IMR-90 (cell line): Measurements from ENCODE around the gene SDC3. TPM values are rescaled to one million over a fixed set of nuclear protein-coding genes. Genes with fewer than 3 reads are reported as not detected.

Experiments used
- ATAC-seq: fragments of 200-7000 bp; cut with Tn5 transposase; 2 replicates; pipeline ENCODE4 v1.9.1; 2020; ENCODE audit warnings: low read depth, mild to moderate bottlenecking, moderate library complexity
- BruUV-seq: library from RNA; stranded (reverse); fragments of 400-500 nt; replicated peaks from 2 replicates; lab custom pipeline; 2021; lab: Mats Ljungman, UMichigan
- CTCF ChIA-PET: fragments of 300-600 bp; formaldehyde crosslinking; extraction: SDS; loops from one replicate; lab custom pipeline; 2021; ENCODE audit warnings: antibody characterized with exemption; lab: Yijun Ruan, JAX
- POLR2A ChIA-PET: fragments of 300-600 bp; sonication (Branson Sonifier 250); formaldehyde crosslinking; loops from one replicate; lab custom pipeline; 2022; ENCODE audit warnings: antibody characterized with exemption; ENCODE audit not compliant: unreplicated experiment; lab: Charles Lee
- DNase-seq: peaks from one replicate; pipeline ENCODE4 v3.0.0; 2013
- H2AFZ ChIP-seq: replicated peaks from 2 replicates; pipeline ENCODE3; 2013; ENCODE audit warnings: low read length, mild to moderate bottlenecking; ENCODE audit not compliant: poor library complexity
- H2AK5ac ChIP-seq: 2 replicates; pipeline ENCODE4 v1.6.1; 2013; ENCODE audit warnings: low read depth, low read length, inconsistent platforms
- H2AK9ac ChIP-seq: replicated peaks from 2 replicates; pipeline ENCODE3; 2013; ENCODE audit warnings: mild to moderate bottlenecking, low read depth, low read length, moderate library complexity; ENCODE audit not compliant: poor library complexity
- H2BK120ac ChIP-seq: 2 replicates; pipeline ENCODE4 v1.6.1; 2013; ENCODE audit warnings: low read depth, low read length, inconsistent platforms
- H2BK15ac ChIP-seq: 3 replicates; pipeline ENCODE4 v1.6.1; 2013; ENCODE audit warnings: low read depth, low read length, inconsistent platforms
- H2BK20ac ChIP-seq: 2 replicates; pipeline ENCODE4 v1.6.1; 2013; ENCODE audit warnings: low read depth, mild to moderate bottlenecking, inconsistent platforms, low read length, moderate library complexity
- H2BK5ac ChIP-seq: 2 replicates; pipeline ENCODE4 v1.6.1; 2013; ENCODE audit warnings: mild to moderate bottlenecking, low read depth, low read length, inconsistent platforms; ENCODE audit not compliant: poor library complexity, severe bottlenecking
- H3K14ac ChIP-seq: replicated peaks from 2 replicates; pipeline ENCODE4 v1.6.1; 2013; ENCODE audit warnings: low read depth, low read length, inconsistent platforms
- H3K18ac ChIP-seq: 2 replicates; pipeline ENCODE4 v1.6.1; 2013; ENCODE audit warnings: low read depth, low read length, control low read depth
- H3K23ac ChIP-seq: 2 replicates; pipeline ENCODE4 v1.6.1; 2013; ENCODE audit warnings: low read depth, low read length, inconsistent platforms
- H3K27ac ChIP-seq: 2 replicates; pipeline ENCODE4 v1.5.1; 2013; ENCODE audit warnings: mild to moderate bottlenecking, control low read depth, low read length; ENCODE audit not compliant: insufficient read depth
- H3K27me3 ChIP-seq: 2 replicates; pipeline ENCODE4 v1.6.1; 2013; ENCODE audit warnings: low read length; ENCODE audit not compliant: control insufficient read depth, insufficient read depth
- H3K36me3 ChIP-seq: 2 replicates; pipeline ENCODE4 v1.6.1; 2013; ENCODE audit warnings: low read length, mixed read lengths; ENCODE audit not compliant: control insufficient read depth, insufficient read depth
- H3K4ac ChIP-seq: 2 replicates; pipeline ENCODE4 v1.6.1; 2013; ENCODE audit warnings: low read depth, low read length, inconsistent platforms
- H3K4me1 ChIP-seq: 2 replicates; pipeline ENCODE4 v1.6.1; 2013; ENCODE audit warnings: low read length, mixed read lengths; ENCODE audit not compliant: control insufficient read depth, insufficient read depth
- H3K4me2 ChIP-seq: 2 replicates; pipeline ENCODE4 v1.6.1; 2013; ENCODE audit warnings: low read depth, mild to moderate bottlenecking, control low read depth, low read length, moderate library complexity
- H3K4me3 ChIP-seq: 2 replicates; pipeline ENCODE4 v1.5.1; 2013; ENCODE audit warnings: low read depth, mild to moderate bottlenecking, control low read depth, low read length, moderate library complexity; ENCODE audit not compliant: insufficient read depth
- H3K56ac ChIP-seq: 2 replicates; pipeline ENCODE4 v1.6.1; 2013; ENCODE audit warnings: low read length, inconsistent platforms; ENCODE audit not compliant: insufficient read depth; ENCODE audit errors: extremely low read depth
- H3K79me1 ChIP-seq, 2 experiments: 2 replicates each; pipeline ENCODE4 v1.6.1; 2013; ENCODE audit warnings: low read length in 2 of 2, inconsistent platforms in 1 of 2, low read depth in 1 of 2
- H3K9ac ChIP-seq: 2 replicates; pipeline ENCODE4 v1.6.1; 2013; ENCODE audit warnings: low read depth, low read length, control low read depth
- H3K9me1 ChIP-seq: 2 replicates; pipeline ENCODE4 v1.6.1; 2013; ENCODE audit warnings: low read length, inconsistent platforms; ENCODE audit not compliant: insufficient read depth
- H3K9me3 ChIP-seq: 2 replicates; pipeline ENCODE4 v1.6.1; 2013; ENCODE audit warnings: low read length; ENCODE audit not compliant: control insufficient read depth, insufficient read depth
- H4K20me1 ChIP-seq: 2 replicates; pipeline ENCODE4 v1.6.1; 2013; ENCODE audit warnings: low read length, inconsistent platforms; ENCODE audit not compliant: insufficient read depth
- H4K5ac ChIP-seq: 2 replicates; pipeline ENCODE4 v1.6.1; 2013; ENCODE audit warnings: mild to moderate bottlenecking, low read depth, low read length, control low read depth
- H4K8ac ChIP-seq, 2 experiments: 2 replicates each; pipeline ENCODE4 v1.6.1; 2013; ENCODE audit warnings: low read depth in 2 of 2, low read length in 2 of 2, control low read depth in 1 of 2, inconsistent platforms in 1 of 2
- H4K91ac ChIP-seq: 2 replicates; pipeline ENCODE4 v1.6.1; 2013; ENCODE audit warnings: low read depth, low read length, inconsistent platforms; ENCODE audit not compliant: insufficient read depth
- BHLHE40 ChIP-seq: fragments of 150-350 bp; IDR thresholded peaks from 2 replicates; pipeline ENCODE4 v1.6.1; 2016; ENCODE audit warnings: mild to moderate bottlenecking, low read depth, low read length
- CEBPB ChIP-seq: IDR thresholded peaks from 2 replicates; pipeline ENCODE4 v1.6.1; 2012; ENCODE audit warnings: low read depth, low read length, improper control_type of control experiment
- CHD1 ChIP-seq: IDR thresholded peaks from 2 replicates; pipeline ENCODE4 v1.6.1; 2012; ENCODE audit warnings: low read depth, low read length, improper control_type of control experiment
- FOS ChIP-seq: fragments of 150-350 bp; IDR thresholded peaks from 2 replicates; pipeline ENCODE4 v1.6.1; 2016; ENCODE audit warnings: low read depth, low read length
- MAFK ChIP-seq: IDR thresholded peaks from 2 replicates; pipeline ENCODE4 v1.6.1; 2012; ENCODE audit warnings: low read depth, low read length, improper control_type of control experiment
- MAZ ChIP-seq: IDR thresholded peaks from 2 replicates; pipeline ENCODE4 v1.6.1; 2012; ENCODE audit warnings: low read depth, mild to moderate bottlenecking, low read length, improper control_type of control experiment, moderate library complexity, borderline replicate concordance
- MXI1 ChIP-seq: IDR thresholded peaks from 2 replicates; pipeline ENCODE4 v1.6.1; 2012; ENCODE audit warnings: low read depth, mild to moderate bottlenecking, low read length, moderate library complexity, borderline replicate concordance
- POLR2A ChIP-seq: IDR thresholded peaks from 2 replicates; pipeline ENCODE4 v1.6.1; 2012; ENCODE audit warnings: mild to moderate bottlenecking, low read depth, low read length
- RAD21 ChIP-seq: IDR thresholded peaks from 2 replicates; pipeline ENCODE4 v1.6.1; 2012; ENCODE audit warnings: low read length, improper control_type of control experiment
- RCOR1 ChIP-seq: IDR thresholded peaks from 2 replicates; pipeline ENCODE4 v1.6.1; 2012; ENCODE audit warnings: mild to moderate bottlenecking, low read length, improper control_type of control experiment; ENCODE audit not compliant: insufficient replicate concordance
- RFX5 ChIP-seq: IDR thresholded peaks from 2 replicates; pipeline ENCODE4 v1.8.0; 2012; ENCODE audit warnings: low read depth, mild to moderate bottlenecking, low read length, moderate library complexity
- SMC3 ChIP-seq: fragments of 150-350 bp; IDR thresholded peaks from 2 replicates; pipeline ENCODE4 v1.6.1; 2016; ENCODE audit warnings: low read depth, mild to moderate bottlenecking, antibody characterized with exemption, low read length, moderate library complexity
- USF2 ChIP-seq: fragments of 150-350 bp; IDR thresholded peaks from 2 replicates; pipeline ENCODE4 v1.6.1; 2017; ENCODE audit warnings: mild to moderate bottlenecking, antibody characterized with exemption, low read length, low read depth
- WGBS, 2 experiments: methylation state at CpG; one replicate each; pipeline versions ENCODE4 v1.1.5 to v1.1.7; 2013; ENCODE audit warnings: missing lambda C conversion rate in 2 of 2; ENCODE audit not compliant: insufficient read length in 1 of 2; ENCODE audit errors: extremely low coverage in 2 of 2; 5-methylcytosine and 5-hydroxymethylcytosine counted together
- dilution Hi-C: fragments of 300-500 bp; cut with HindIII; formaldehyde crosslinking; loops from one replicate; pipeline ENCODE4 v1.14.3; 2018; ENCODE audit warnings: low sequenced_read_pairs; ENCODE audit not compliant: unreplicated experiment
- in situ Hi-C: fragments of 300-500 bp; cut with MboI; formaldehyde crosslinking; loops from 3 replicates; pipeline ENCODE4 v1.14.3; 2019; ENCODE audit warnings: low sequenced_read_pairs, inconsistent platforms, mixed read lengths
- intact Hi-C: fragments of 100-400 bp; cut with micrococcal nuclease; formaldehyde crosslinking; loops from 2 replicates; pipeline ENCODE4 v1.10.0; 2022
- polyA plus RNA-seq, 3 experiments: library from polyadenylated mRNA; depleted of rRNA; stranded (reverse); fragments of >200 nt; gene quantifications; 2 replicates each; pipeline ENCODE4 v1.2.3, GENCODE V29; 2012; ENCODE audit warnings: low replicate concordance in 1 of 3
- total RNA-seq: library from RNA; depleted of rRNA; stranded (reverse); fragments of >200 nt; gene quantifications from 2 replicates; pipeline ENCODE4 v1.2.3, GENCODE V29; 2012
- TF ChIP-seq, protein P1 (sequence below): conservative IDR thresholded peaks from 2 replicates; pipeline ENCODE4 v1.5.1; 2012; ENCODE audit warnings: mild to moderate bottlenecking, low read depth, low read length, improper control_type of control experiment
- TF ChIP-seq, protein P2 (sequence below): fragments of 150-350 bp; IDR thresholded peaks from 2 replicates; pipeline ENCODE4 v1.6.1; 2016; ENCODE audit warnings: low read depth, mild to moderate bottlenecking, low read length, moderate library complexity, borderline replicate concordance

Gene SDC3
- total and polyA plus RNA-seq, 2 of the 4 experiments (the other 2 are of a cell fraction): 13.1 to 71.5 TPM

DNA sequence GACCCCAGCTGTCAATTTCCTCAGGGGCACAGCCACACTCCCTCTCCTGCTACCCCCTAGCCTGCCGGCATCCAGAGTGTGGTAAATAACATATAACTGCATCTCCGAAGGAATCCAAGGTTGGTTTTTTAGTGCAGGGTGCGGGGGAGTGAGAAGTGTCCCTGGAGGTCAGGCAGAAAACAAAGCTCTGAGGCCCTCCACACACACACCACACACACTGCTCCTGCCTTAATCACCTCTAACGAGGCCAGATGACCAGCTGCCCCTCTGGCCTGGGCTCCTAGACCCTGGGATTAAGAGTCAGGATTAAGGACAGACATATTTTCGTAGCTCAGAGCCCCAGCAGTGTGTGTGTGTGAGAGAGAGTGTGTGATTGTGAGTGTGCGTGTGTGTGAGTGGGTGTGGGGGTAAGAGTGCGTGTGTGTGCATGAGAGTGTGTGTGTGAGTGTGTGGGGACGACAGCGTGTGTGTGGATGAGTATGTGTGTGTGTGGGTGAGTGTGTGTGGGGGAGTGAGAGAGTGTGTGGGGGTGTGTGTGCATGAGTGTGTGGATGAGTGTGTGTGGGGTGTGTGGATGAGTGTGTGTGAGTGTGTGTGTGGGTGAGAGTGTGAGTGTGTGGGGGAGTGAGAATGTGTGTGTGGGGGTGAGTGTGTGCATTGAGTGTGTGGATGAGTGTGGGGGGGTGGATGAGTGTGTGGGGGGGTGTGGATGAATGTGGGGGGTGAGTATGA is 14.6 kb downstream of the SDC3 start:
- Histone ChIP-seq H2AK5ac (peak overlapping the region; percentile 84), H3K56ac (no peak overlapping the region), H3K9me3 (no peaks in the 10 kb centered on the region), H2AK9ac (no peak overlapping the region), H4K20me1 (peaks cover 88% of the 10 kb centered on the region), H2BK20ac (no peak overlapping the region), H3K4me2 (no peak overlapping the region; the same call in 1 of the 2 replicates), H4K8ac (0 out of 4 replicates have a peak overlapping the region, but pooled peaks of 1 of the 2 experiments have one; percentile 59), H3K14ac (0 out of 2 replicates have a peak overlapping the region, but pooled peaks have one; percentile 37), H2BK120ac (no peak overlapping the region), H3K4ac (peak overlapping the region; percentile 10; the same call in 1 of the 2 replicates), H3K36me3 (no peaks in the 10 kb centered on the region), H2AFZ (no peak overlapping the region), H4K5ac (peak overlapping the region; percentile 49; the same call in 1 of the 2 replicates), H2BK15ac (no peak overlapping the region; the same call in 2 of the 3 replicates), H3K27ac (no peak overlapping the region), H3K9me1 (peaks cover 43% of the 10 kb centered on the region), H4K91ac (0 out of 2 replicates have a peak overlapping the region, but pooled peaks have one; percentile 12), H3K27me3 (no peaks in the 10 kb centered on the region), H2BK5ac (peak overlapping the region; percentile 70), H3K18ac (no peak overlapping the region), H3K23ac (peak overlapping the region; percentile 35; the same call in 1 of the 2 replicates), H3K79me1 (peaks cover 51 to 96% of the 10 kb centered on the region in 2 experiments), H3K4me3 (no peak overlapping the region), H3K9ac (no peak overlapping the region), H3K4me1 (peaks cover 38% of the 10 kb centered on the region)
- CTCF ChIA-PET: no interaction called here
- POLR2A ChIA-PET: no interaction called here
- dilution Hi-C loops (no loop called here), in situ Hi-C loops (no loop called here), intact Hi-C loops (no loop called here)
- DNase-seq: no peak
- WGBS, 2 experiments: 76 to 100% methylated on average over 1 to 5 of the region's 9 CpGs
- ATAC-seq: no peak
- BruUV-seq: no TSS peak
- TF ChIP-seq MAZ (no peak), CEBPB (no peak), RAD21 (no peak), MAFK (no peak), RCOR1 (no peak), FOS (no peak), USF2 (no peak), RFX5 (no peak), CHD1 (no peak), MXI1 (no peak), POLR2A (no peak), BHLHE40 (no peak), SMC3 (no peak)
- TF ChIP-seq, protein P1, sequence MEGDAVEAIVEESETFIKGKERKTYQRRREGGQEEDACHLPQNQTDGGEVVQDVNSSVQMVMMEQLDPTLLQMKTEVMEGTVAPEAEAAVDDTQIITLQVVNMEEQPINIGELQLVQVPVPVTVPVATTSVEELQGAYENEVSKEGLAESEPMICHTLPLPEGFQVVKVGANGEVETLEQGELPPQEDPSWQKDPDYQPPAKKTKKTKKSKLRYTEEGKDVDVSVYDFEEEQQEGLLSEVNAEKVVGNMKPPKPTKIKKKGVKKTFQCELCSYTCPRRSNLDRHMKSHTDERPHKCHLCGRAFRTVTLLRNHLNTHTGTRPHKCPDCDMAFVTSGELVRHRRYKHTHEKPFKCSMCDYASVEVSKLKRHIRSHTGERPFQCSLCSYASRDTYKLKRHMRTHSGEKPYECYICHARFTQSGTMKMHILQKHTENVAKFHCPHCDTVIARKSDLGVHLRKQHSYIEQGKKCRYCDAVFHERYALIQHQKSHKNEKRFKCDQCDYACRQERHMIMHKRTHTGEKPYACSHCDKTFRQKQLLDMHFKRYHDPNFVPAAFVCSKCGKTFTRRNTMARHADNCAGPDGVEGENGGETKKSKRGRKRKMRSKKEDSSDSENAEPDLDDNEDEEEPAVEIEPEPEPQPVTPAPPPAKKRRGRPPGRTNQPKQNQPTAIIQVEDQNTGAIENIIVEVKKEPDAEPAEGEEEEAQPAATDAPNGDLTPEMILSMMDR: no peak
- TF ChIP-seq, protein P2, sequence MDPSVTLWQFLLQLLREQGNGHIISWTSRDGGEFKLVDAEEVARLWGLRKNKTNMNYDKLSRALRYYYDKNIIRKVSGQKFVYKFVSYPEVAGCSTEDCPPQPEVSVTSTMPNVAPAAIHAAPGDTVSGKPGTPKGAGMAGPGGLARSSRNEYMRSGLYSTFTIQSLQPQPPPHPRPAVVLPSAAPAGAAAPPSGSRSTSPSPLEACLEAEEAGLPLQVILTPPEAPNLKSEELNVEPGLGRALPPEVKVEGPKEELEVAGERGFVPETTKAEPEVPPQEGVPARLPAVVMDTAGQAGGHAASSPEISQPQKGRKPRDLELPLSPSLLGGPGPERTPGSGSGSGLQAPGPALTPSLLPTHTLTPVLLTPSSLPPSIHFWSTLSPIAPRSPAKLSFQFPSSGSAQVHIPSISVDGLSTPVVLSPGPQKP: no peak
